Stimulated activated CD4-positive, alpha-beta T cell treated with anti-CD3 and anti-CD28 coated beads, Interleukin-2, amount 100 ng/mL, for 4 hours (primary cell): ENCODE results near the gene SERGEF.
"Not testable (repeated sequence)": the region's sequence is repeated elsewhere in the genome, so short reads cannot be mapped to it uniquely, and the experiment has no call there.

Source experiments
- DNase-seq: peaks from one replicate; pipeline ENCODE4 v3.0.0-alpha.2; 2020; ENCODE audit warnings: low read depth

The SERGEF gene

DNA sequence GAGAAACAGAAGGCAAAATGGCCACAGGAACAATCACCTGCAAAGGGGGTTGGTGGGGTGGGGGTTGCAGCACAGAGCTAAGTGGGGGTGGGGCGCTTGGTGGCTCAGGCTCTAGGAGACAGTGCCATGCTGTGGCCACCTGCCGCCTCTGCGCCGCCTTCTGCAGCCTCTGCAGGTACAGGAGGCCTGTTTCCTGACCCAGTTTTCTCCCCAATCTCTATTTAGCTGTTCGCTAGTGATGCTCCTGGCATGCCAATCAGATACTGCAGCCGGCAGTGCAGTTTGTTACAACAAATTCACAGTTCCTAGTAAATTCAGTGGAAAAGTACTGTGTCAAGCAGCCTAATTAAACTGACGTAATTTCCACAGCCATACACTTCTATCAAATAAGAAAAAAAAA, 106.4 kb downstream of the SERGEF start:
- no peak for DNase-seq

- no peak for DNase-seq
Observed at GRCh38 chr11:17905477-17905876, 107.4 kb downstream of the SERGEF start.

GRCh38 chr11:17901481-17901880, 111.4 kb downstream of the SERGEF start:
- DNase-seq, result no peak

DNA sequence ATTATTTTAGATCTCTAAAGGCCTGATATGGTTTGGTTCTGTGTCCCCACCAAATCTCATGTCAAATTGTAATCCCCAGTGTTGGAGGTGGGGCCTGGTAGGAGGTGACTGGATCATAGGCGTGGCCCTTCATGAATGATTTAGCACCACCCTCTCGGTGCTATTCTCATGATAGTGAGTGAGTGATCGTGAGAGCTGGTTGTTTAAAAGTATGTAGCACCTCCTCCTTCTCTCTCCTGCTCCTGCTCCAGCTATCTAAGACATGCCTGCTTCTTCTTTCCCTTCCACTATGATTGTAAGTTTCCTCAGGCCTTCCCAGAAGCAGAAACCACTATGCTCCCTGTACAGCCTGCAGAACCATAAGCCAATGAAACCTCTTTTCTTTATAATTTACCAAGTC, 114.1 kb downstream of the SERGEF start:
- no peak for DNase-seq

DNA sequence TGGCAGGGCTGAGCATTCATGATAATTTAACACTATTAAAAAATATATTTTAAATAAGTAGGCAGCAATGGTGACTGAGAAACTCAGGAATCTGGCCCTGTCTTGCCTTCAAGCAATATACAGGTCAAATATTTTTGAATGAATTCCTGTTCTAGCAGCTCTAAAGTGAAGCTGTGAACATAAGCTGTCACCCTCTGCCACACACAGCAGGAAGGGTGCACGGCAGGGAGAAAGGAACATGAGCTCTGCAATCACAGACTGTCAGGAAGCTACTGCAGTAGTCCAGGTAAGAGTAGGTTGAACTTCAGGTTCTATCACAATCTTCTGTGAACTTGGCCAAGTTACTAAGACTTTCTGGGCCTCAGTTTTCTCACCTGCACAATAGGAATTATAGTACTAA, 114.8 kb downstream of the SERGEF start:
- DNase-seq, result no peak

DNA sequence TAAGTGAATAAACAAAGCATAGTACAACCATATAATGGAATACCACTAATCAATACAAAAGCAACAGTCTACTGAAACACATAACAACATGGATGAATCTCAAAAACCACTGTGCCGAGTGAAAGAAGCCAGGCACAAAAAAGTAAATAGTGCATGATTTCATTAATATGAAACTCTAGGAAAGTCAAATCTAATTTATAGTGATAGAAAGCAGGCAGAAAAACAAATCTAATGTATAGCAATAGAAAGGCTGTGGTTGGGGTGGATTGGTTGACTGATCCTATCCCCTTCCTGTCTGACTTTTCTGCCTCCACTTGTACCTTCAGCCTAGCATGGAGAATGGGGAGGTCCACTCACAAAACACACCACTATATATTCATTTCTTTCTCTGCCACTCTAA, 115.4 kb downstream of the SERGEF start:
- DNase-seq, result no peak

DNA sequence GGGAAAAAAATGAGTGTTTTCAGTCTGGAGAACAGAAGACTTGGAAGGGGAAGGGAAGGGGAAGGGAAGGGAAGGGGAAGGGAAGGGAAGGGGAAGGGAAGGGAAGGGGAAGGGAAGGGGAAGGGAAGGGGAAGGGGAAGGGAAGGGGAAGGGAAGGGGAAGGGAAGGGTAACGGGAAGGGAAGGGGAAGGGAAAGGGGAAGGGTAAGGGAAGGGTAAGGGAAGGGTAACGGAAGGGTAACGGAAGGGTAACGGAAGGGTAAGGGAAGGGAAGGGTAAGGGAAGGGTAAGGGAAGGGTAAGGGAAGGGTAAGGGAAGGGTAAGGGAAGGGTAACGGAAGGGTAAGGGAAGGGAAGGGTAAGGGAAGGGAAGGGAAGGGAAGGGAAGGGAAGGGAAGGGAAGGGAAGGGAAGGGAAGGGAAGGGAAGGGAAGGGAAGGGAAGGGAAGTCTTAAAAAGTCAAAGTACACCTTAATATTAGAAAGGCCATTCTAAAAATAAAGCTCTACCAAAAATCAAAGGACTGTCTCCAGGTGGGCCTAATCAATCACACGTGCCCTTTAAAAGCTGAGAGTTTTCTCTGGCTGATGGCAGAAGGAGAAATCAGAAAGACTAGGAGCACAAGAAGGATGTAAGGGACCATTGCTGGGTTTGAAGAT, 116.2 kb downstream of the SERGEF start:
- not testable (repeated sequence) for DNase-seq

- no peak for DNase-seq
Observed at GRCh38 chr11:17894929-17895658, 117.8 kb downstream of the SERGEF start.

GRCh38 chr11:17892409-17892808, 120.4 kb downstream of the SERGEF start:
- DNase-seq, result no peak

GRCh38 chr11:17890325-17890724, 122.5 kb downstream of the SERGEF start:
- no peak for DNase-seq

DNA sequence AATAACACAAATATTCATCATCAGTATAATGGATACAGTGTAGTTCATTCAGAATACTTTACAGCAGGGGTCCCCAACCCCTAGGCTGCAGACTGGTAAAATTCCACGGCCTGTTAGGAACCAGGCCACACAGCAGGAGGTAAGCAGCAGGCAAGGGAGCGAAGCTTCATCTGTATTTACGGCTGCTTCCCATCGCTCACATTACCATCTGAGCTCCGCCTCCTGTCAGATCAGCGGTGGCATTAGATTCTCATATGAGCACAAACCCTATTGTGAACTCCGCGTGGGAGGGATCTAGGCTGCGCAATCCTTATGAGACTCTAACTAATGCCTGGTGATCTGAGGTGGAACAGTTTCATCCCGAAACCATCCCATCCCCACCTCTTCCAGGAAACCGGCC, 125.1 kb downstream of the SERGEF start:
- DNase-seq, result no peak

GRCh38 chr11:17883946-17884345, 128.9 kb downstream of the SERGEF start:
- no peak for DNase-seq

DNA sequence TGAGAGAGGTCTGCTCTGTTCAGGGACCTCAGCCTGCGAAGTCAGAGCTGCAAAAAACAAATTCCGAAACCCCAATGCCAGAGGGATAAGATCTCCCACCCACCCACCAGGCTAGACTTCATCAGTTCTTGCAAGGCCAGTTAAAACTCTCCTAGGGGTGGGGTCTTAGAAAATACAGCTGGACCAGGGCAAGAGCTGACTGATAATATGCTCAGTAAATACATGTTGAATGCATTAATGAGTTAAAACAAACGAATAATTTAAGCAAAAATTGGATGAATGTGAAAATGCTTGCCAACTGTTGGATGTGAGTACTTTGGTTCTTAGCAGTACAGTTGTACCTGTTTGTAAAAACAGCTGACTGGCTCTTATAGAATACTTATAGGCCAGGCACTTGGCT, 129.8 kb downstream of the SERGEF start:
- no peak for DNase-seq

GRCh38 chr11:17878743-17879142, 134.1 kb downstream of the SERGEF start:
- DNase-seq, result no peak

DNA sequence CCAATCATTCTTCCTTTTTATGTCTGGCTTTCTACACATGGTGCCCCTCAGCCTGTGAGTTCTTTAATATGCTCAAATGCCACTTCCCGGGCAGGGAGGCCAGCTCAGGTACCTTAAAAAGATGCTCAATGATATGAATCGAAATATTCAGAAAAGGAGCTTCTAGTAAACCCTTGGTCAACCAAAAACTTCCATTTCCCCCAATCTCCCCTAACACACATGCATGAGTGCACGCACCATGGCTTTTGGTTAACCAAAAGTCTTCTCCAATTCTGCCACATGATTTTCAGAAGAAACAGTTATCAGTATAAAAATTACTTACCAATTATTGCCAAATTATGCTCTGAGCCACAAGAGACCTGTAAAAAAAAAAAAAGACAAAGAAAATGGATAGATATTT, 135.0 kb downstream of the SERGEF start:
- no peak for DNase-seq

DNA sequence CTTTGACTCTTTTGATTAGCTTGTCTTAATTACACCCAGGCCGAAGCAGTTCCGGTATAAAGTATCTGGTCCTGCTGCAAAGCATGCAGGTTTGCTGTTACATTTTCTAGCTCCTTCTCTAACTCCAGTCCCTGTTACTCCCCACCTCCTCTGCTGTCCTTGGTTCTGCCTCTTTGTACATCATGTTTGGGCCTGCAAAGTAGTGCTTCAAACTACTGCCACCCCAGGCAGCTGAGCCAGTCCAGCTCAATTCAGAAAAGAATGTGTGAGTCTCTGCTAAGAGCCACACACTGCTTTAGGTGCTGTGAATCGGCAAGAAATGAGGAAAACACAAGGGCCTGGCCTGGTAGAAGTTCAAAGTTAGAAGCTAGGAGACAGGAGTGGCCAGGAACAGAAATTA, 136.0 kb downstream of the SERGEF start:
- no peak for DNase-seq

DNA sequence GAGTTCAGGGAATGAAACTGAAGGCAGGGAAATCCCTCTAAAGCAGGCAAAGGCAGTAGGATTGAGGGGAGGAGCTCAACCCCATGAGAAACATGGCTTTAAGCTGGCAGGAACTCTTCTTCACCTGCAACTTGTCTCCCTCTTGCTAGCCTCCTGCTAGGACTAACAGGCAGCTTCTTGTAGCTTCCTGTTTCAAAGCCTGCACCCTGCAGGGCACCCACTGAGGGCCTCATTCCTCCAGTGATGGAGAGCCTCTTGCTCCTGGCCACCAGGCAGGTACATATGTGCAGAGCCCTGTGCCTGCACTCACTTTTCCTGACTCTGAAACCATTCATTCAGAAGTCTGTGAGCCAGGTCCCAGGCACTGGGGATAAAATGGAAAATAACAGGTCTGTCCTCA, 137.0 kb downstream of the SERGEF start:
- no peak for DNase-seq

DNA sequence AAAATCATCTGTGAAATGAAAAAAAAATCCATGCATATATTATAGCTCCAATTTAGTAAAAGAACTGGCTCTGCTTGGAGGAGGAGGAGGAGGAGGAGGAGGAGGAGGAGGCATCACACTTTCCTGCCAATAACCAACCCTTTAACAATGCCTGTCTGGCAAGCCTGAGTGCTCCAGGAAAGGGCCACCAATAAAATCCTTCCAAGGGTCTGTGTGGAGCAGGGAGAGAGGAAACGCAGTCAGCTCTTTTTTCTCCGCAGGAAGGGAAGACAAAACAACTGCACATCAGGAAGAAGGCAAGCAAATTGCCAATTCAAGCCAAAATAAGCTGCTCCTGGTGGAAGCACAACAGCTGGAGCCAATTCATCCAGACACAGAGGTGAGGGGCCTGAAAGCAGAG, 139.3 kb downstream of the SERGEF start:
- no peak for DNase-seq

DNA sequence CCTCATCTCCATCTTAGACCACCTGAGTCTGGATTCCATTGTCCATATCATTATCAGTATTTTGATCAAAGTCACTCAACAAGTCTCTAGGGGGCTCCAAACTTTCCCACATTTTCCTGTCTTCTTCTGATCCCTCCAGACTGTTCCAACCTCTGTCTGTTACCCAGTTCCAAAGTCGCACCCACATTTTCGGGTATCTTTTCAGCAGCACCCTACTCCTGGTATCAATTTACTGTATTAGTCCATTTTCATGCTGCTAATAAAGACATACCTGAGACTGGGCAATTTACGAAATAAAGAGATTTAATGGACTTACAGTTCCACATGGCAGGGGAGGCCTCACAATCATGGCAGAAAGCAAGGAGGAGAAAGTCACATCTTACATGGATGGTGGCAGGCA, 144.4 kb downstream of the SERGEF start:
- not testable (repeated sequence) for DNase-seq

DNA sequence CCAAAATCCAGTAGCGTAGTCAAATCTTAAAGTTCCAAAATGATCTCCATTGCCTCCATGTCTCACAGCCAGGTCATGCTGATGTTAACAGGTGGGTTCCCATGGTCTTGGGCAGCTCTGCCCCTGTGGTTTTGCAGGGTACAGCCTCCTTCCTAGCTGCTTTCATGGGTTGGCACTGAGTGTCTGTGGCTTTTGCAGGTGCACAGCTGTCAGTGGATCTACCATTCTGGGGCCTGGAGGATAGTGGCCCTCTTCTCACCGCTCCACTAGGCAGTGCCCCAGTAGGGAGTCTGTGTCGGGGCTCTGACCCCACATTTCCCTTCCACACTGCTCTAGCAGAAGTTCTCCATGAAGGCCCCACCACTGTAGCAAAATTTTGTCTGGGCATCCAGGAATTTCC, 145.5 kb downstream of the SERGEF start:
- DNase-seq, result no peak

GRCh38 chr11:17865765-17866428, 146.9 kb downstream of the SERGEF start:
- no peak for DNase-seq

DNA sequence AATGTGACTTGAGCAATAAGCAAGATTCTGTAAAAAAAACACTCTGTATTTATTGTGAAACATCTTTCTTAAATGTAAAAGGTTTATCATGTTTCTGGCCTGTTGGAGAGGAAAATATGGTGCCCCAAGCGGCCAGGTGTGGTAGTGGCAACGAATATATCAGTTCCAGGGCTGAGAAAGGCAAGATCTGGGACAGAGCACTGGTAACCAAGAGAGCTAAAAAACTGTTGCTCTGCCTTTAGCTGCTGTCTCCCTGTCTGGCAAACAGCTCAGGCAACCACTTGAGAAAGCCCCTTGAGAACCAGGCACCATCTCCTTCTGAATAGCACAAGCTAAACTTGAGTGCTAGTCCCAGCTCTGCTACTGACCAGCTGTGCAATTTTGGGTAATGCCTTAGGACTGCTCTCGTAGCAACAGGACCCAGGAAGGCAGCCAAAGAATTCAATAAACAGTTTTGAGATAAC, 148.3 kb downstream of the SERGEF start:
- DNase-seq, result no peak

DNA sequence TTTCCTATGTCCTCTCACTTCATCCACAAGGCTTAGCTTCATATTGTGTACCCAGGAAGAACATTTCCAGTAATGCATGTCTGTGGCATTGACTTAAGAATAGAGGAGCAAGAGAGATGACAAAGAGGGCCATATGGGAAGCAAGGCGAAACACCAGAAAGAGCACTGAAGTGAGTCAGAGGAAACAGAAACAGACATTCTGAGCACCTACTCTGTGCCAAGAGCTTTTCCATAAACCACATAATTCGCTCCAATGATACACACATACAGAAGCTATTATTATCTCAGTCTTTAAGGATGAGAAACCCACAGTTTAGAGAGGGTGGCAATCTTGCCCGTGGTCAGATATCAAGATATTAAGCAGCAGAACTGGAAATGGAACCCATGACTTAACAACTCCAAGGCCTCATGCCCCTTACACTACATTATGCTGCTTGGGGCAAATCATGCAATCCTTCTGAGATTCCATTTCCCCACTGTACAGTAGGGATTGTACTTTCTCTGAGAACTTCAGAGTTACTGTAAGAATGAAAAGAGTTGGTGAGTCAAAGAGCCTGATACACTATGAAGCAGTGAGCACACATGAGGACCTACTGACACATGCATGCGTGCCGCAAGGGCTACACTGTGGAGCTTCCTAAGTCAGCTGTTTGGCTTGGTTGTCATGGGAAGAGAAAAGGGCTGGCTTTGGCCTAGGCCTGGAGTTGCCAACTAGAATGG, 151.7 kb downstream of the SERGEF start:
- no peak for DNase-seq
